ENCODE data around the gene CCDC51. TPM values are rescaled to one million over a fixed set of nuclear protein-coding genes. Genes with fewer than 3 reads are reported as not detected.

Gene CCDC51
- total and polyA plus RNA-seq, 2 donors (not counting 3 experiments of a cell fraction or from before 2014, with no cell fraction given) = 11.2 to 11.3 TPM

- DNase-seq (ENCODE audit: low read depth, low spot score) (no peak), FAIRE-seq (no peak)
- Histone ChIP-seq H3K79me2 (ENCODE audit: control insufficient read depth, insufficient read depth, low read length) (no peaks in the 10 kb centered on the region), H3K4me1 (ENCODE audit: control insufficient read depth, extremely low read depth, insufficient read depth, low read length) (peaks cover 10% of the 10 kb centered on the region), H3K4me3 (replicated peaks in 1 of 3; ENCODE audit: insufficient read depth in 1 of 3, low read depth in 1 of 3, low read length in 3 of 3) (no peak overlapping the region), H3K9me1 (replicated peaks; ENCODE audit: control insufficient read depth, extremely low read depth, insufficient read depth, low read length) (no peaks in the 10 kb centered on the region), H3K27ac (ENCODE audit: insufficient read depth, low read depth, low read length) (no peak overlapping the region), H3K9me3 (replicated peaks; ENCODE audit: control insufficient read depth, insufficient read depth, low read length) (no peaks in the 10 kb centered on the region), H3K27me3 (ENCODE audit: control insufficient read depth in 2 of 2, insufficient read depth in 2 of 2, low read length in 2 of 2) (no peaks in the 10 kb centered on the region), H3K9ac (replicated peaks; ENCODE audit: extremely low read depth, insufficient read depth, low read length) (no peak overlapping the region), H2AFZ (ENCODE audit: low read depth, low read length) (no peak overlapping the region), H4K20me1 (replicated peaks; ENCODE audit: control insufficient read depth, extremely low read depth, insufficient read depth, low read length) (no peaks in the 10 kb centered on the region), H3K36me3 (ENCODE audit: control insufficient read depth in 2 of 2, extremely low read depth in 1 of 2, insufficient read depth in 2 of 2, low read length in 2 of 2) (no peaks in the 10 kb centered on the region), H3K4me2 (ENCODE audit: insufficient read depth, low read length) (no peak overlapping the region)
- dilution Hi-C loops (cut with MboI; ENCODE audit: extremely low pct_ligation_motif_present, low sequenced_read_pairs) (no loop called here), intact Hi-C loops (cut with micrococcal nuclease) (no loop called here)
- no TSS peak for BruUV-seq (replicated peaks)
- no peak for TF ChIP-seq FOS (IDR thresholded peaks at IDR 0.05; ENCODE audit: borderline replicate concordance, insufficient read depth, low read length)
- TF ChIP-seq JUN (IDR thresholded peaks at IDR 0.05; ENCODE audit: borderline replicate concordance, insufficient read depth, insufficient read length, low read depth) = no peak
- no peak for TF ChIP-seq POLR2AphosphoS5 (IDR thresholded peaks at IDR 0.05; ENCODE audit: insufficient read depth, low read depth, low read length)
- no peak for TF ChIP-seq MAX (IDR thresholded peaks at IDR 0.05; ENCODE audit: insufficient read depth, insufficient read length)
- no peak for TF ChIP-seq CTCF (IDR thresholded peaks at IDR 0.05; ENCODE audit: extremely low read depth in 1 of 2, insufficient read depth in 1 of 2, low read depth in 1 of 2, low read length in 2 of 2)
- no peak for TF ChIP-seq POLR2A (IDR thresholded peaks at IDR 0.05; ENCODE audit: low read depth, low read length)
- TF ChIP-seq GATA2 (IDR thresholded peaks at IDR 0.05; ENCODE audit: insufficient read depth, insufficient read length, low read depth, low read length) = no peak
- no peak for TF ChIP-seq MYC (IDR thresholded peaks at IDR 0.05; ENCODE audit: low read depth, low read length)
- ChIA-PET CTCF (interaction anchor here (1.8 to 2.6 kb wide), 2 partner anchors 9 to 26 kb away, joined by 6 to 25 read pairs; no protein-coding TSS in a partner anchor), POLR2A (no interaction called here)
These were observed 12.8 kb downstream of the CCDC51 start for GRCh38 chr3:48426944-48427629.
